Gastrocnemius medialis (tissue), 4 donors: ENCODE data around the gene KRTAP5-4.

Source experiments
- CTCF ChIP-seq, 5 experiments: fragments of 450-650 bp in 3 of 5; fragments of 200-600 bp in 2 of 5; sonication (generic) in 2 of 5; IDR thresholded peaks in 4 of 5; conservative IDR thresholded peaks in 1 of 5; 1 replicate in 4 of 5; 2 replicates in 1 of 5; pipeline ENCODE4 v1.5.1; 2016 to 2019; ENCODE audit warnings: antibody characterized with exemption in 5 of 5, mild to moderate bottlenecking in 3 of 5, moderate library complexity in 3 of 5
- POLR2A ChIP-seq, 2 donors: fragments of 450-650 bp; IDR thresholded peaks; one replicate each; pipeline ENCODE4 v1.6.1; 2017; ENCODE audit warnings: antibody characterized with exemption in 2 of 2, mild to moderate bottlenecking in 2 of 2, moderate library complexity in 2 of 2

- no peak for TF ChIP-seq CTCF (IDR thresholded peaks at IDR 0.05 in 4 of 5, conservative IDR thresholded peaks at IDR 0.05 in 1 of 5)
- no peak for TF ChIP-seq POLR2A (IDR thresholded peaks at IDR 0.05)
Measured at GRCh38 chr11:1573077-1573902, 48.6 kb downstream of the KRTAP5-4 start.
